HUES6 (cell line): ENCODE data around the gene STAU1.
"Not testable (repeated sequence)": the region's sequence is repeated elsewhere in the genome, so short reads cannot be mapped to it uniquely, and the experiment has no call there.

Experiments used
- H3K27ac ChIP-seq: 2 replicates; pipeline ENCODE4 v1.7.0; 2013; ENCODE audit warnings: low read depth, mild to moderate bottlenecking, low read length, inconsistent platforms
- H3K27me3 ChIP-seq: 2 replicates; pipeline ENCODE4 v1.6.1; 2013; ENCODE audit warnings: low read length; ENCODE audit not compliant: control insufficient read depth, insufficient read depth
- H3K36me3 ChIP-seq: 2 replicates; pipeline ENCODE4 v1.6.1; 2013; ENCODE audit warnings: low read length; ENCODE audit not compliant: control insufficient read depth, insufficient read depth
- H3K4me1 ChIP-seq: 2 replicates; pipeline ENCODE4 v1.6.1; 2013; ENCODE audit warnings: low read length; ENCODE audit not compliant: control insufficient read depth, insufficient read depth
- H3K4me3 ChIP-seq: 2 replicates; pipeline ENCODE4 v1.5.1; 2013; ENCODE audit warnings: low read depth, low read length
- H3K9ac ChIP-seq: one replicate; pipeline ENCODE4 v1.6.1; 2013; ENCODE audit warnings: mild to moderate bottlenecking, low read length
- H3K9me3 ChIP-seq: 2 replicates; pipeline ENCODE4 v1.6.1; 2013; ENCODE audit warnings: low read depth, low read length; ENCODE audit not compliant: control insufficient read depth, insufficient read depth

The STAU1 gene

DNA sequence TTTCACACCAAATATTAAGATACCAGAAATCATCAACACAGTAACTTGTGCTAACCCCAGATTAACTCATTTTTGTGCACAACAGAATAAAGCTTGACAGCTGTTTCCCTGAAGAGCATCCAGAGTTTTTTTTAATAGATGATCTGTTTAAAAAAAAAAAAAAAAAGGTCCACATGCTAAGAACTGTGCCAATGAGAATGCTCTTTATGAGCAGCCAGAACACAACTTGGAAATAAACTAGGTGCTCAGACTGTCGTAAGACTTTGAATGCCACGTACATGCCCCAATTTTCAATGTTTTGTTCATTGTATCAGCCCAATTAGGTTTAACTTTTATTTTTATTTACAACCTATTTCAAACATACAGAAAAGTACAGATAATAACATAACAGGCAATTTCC lies 47.3 kb downstream of the STAU1 start:
- Histone ChIP-seq H3K9ac (no peak overlapping the region), H3K27ac (no peak overlapping the region), H3K9me3 (no peaks in the 10 kb centered on the region), H3K36me3 (peaks cover 38% of the 10 kb centered on the region), H3K27me3 (no peaks in the 10 kb centered on the region), H3K4me3 (no peak overlapping the region), H3K4me1 (no peaks in the 10 kb centered on the region)

DNA sequence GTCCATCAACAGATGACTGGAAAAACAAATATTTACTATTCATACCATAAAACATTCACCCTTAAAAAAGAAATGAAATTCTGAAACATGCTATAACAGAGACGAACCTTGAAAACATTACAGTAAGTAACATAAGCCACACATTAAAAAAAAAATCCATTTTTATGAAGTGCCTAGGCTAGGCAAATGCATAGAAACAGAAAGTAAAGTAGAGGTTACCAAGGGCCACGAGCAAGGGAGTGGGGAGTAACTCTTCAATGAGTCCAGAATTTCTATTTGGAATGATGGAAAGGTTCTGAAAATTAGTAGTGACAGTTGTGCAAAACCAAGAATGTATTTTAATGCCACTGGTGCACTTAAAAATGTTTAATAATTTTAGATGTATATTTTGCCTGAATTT lies 47.7 kb downstream of the STAU1 start:
- H3K9me3 ChIP-seq, result no peaks in the 10 kb centered on the region
- H3K4me3 ChIP-seq, result no peak overlapping the region
- H3K4me1 ChIP-seq, result no peaks in the 10 kb centered on the region
- H3K9ac ChIP-seq, result no peak overlapping the region
- no peaks in the 10 kb centered on the region for H3K27me3 ChIP-seq
- peaks cover 42% of the 10 kb centered on the region for H3K36me3 ChIP-seq
- no peak overlapping the region for H3K27ac ChIP-seq

DNA sequence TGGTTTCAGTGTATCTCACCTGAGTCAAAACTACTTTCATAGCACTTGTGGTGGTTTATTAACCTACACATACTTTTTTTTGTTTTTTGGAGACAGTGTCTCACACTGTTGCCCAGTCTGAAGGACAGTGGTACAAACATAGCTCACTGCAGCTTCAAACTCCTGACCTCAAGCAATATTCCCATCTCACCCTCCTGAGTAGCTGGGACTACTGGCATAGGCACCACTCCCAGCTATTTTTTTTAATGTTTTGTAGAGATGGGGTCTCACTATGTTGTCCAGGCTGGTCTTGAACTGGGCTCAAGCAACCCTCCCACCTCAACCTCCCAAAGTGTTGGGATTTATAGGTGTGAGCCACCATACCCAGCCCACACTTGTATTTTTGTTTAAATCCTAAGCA lies 49.7 kb downstream of the STAU1 start:
- Histone ChIP-seq H3K9ac (no peak overlapping the region), H3K36me3 (peaks cover 44% of the 10 kb centered on the region), H3K9me3 (no peaks in the 10 kb centered on the region), H3K27ac (no peak overlapping the region), H3K27me3 (no peaks in the 10 kb centered on the region), H3K4me3 (no peak overlapping the region), H3K4me1 (no peaks in the 10 kb centered on the region)

- Histone ChIP-seq H3K27ac (no peak overlapping the region), H3K36me3 (peaks cover 47% of the 10 kb centered on the region)
Measured at GRCh38 chr20:49136817-49137571, 51.1 kb downstream of the STAU1 start.

GRCh38 chr20:49134797-49135196 lies 53.3 kb downstream of the STAU1 start:
- H3K27me3 ChIP-seq, H3K27ac ChIP-seq, H3K9me3 ChIP-seq, H3K9ac ChIP-seq, H3K4me3 ChIP-seq, H3K4me1 ChIP-seq: not testable (repeated sequence)
- H3K36me3 ChIP-seq, result peaks cover 55% of the 10 kb centered on the region

More at GRCh38 chr20:49136817-49137571, 51.1 kb downstream of the STAU1 start:
- H3K27me3 ChIP-seq, result no peaks in the 10 kb centered on the region
- H3K4me3 ChIP-seq, result no peak overlapping the region
- no peak overlapping the region for H3K9ac ChIP-seq
- no peaks in the 10 kb centered on the region for H3K4me1 ChIP-seq
- H3K9me3 ChIP-seq, result no peaks in the 10 kb centered on the region

DNA sequence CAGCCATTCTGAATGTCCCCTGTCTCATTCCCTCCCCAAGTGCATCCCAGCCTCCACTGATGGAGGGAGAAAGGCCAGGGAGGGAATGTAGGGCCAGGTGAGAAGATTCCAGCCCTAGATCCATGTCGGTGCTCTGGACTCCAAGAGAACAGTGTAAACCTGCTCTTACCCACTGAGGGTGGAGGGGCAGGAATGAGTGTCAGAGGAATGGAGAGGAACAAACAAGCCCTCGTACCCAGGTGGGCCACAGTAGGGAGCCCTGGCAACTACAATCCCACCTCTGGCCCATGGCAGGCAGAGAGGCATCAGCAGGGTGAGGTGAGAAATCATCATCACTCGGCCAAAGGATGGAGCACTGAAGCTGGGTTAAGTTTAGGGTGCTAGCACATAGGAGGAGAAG lies 54.6 kb downstream of the STAU1 start:
- Histone ChIP-seq H3K4me3 (no peak overlapping the region), H3K27ac (no peak overlapping the region), H3K36me3 (peaks cover 57% of the 10 kb centered on the region), H3K9ac (no peak overlapping the region), H3K9me3 (no peaks in the 10 kb centered on the region), H3K4me1 (no peaks in the 10 kb centered on the region), H3K27me3 (no peaks in the 10 kb centered on the region)

DNA sequence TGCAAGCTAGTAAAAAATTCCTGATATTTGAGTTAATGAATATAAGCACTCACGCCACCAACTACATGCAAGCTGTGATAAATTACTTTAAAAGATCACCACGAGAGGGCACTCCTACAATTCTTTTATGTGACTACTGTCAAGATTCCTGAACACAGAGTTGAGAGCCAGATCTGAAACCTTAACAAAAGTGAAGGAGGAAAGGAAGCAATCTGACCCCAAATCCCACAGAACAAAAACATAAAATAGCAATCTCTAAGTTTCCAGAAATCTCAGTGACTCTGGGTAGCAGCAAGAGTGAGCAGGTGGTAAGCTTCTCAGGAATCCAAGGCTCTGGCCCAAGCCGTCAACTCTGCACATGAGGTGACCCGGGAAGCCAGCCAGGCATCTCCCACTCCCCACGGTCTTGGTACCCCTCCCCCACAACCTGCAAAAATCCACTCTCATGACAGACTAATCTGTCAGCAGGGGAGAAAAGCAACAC lies 55.1 kb downstream of the STAU1 start:
- H3K4me3 ChIP-seq, result no peak overlapping the region
- peaks cover 62% of the 10 kb centered on the region for H3K36me3 ChIP-seq
- H3K4me1 ChIP-seq, result no peaks in the 10 kb centered on the region
- H3K27me3 ChIP-seq, result no peaks in the 10 kb centered on the region
- H3K9ac ChIP-seq, result no peak overlapping the region
- no peaks in the 10 kb centered on the region for H3K9me3 ChIP-seq
- H3K27ac ChIP-seq, result no peak overlapping the region

DNA sequence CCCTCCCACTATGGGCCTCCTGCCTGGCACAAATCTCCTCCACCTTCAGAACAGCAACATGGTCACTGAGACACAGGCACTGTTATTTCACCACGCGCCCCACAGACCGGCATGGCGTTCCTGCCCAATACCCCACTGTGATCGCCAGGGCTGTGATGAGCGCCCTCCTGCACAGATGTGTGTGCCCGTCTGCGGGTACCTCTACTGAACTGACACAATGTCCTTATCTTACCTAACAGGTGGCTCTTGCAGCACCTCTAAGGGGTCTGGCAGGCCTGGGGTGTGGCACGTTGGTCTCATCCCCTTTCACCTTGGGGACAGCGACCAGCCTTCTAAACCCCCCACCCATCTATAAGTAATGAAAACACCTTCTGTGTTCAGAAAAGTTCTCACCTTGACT lies 64.2 kb downstream of the STAU1 start:
- Histone ChIP-seq H3K9ac (no peak overlapping the region), H3K36me3 (peaks cover 76% of the 10 kb centered on the region), H3K27me3 (no peaks in the 10 kb centered on the region)

DNA sequence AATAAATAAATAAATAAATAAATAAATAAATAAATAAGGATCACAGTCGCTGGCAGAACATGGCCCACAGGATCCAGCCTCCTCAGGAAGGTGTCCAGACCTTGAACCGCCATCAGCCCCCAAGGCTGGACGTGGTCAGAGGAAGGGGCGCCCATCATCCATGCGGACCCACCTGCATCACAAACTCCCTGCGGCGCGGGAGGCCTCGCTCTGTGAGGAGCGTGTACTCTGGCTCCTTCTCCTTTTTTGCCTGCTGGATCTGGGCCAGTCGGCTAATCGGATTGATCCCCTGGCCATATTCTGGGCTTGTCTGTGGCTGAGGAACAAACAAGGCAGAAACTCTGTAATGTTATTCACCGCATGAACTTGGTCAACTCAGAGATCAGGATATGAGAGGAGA lies 65.2 kb downstream of the STAU1 start:
- Histone ChIP-seq H3K4me3 (no peak overlapping the region), H3K27me3 (no peaks in the 10 kb centered on the region), H3K27ac (no peak overlapping the region; the same call in 1 of the 2 replicates), H3K9me3 (no peaks in the 10 kb centered on the region), H3K36me3 (peaks cover 79% of the 10 kb centered on the region), H3K4me1 (no peaks in the 10 kb centered on the region), H3K9ac (no peak overlapping the region)

More for the DNA sequence above, 64.2 kb downstream of the STAU1 start:
- no peak overlapping the region for H3K4me3 ChIP-seq
- no peaks in the 10 kb centered on the region for H3K9me3 ChIP-seq
- H3K27ac ChIP-seq, result no peak overlapping the region
- no peaks in the 10 kb centered on the region for H3K4me1 ChIP-seq

GRCh38 chr20:49119988-49120387 lies 68.1 kb downstream of the STAU1 start:
- Histone ChIP-seq H3K36me3 (peaks cover 92% of the 10 kb centered on the region), H3K9ac (no peak overlapping the region), H3K4me3 (no peak overlapping the region), H3K27me3 (no peaks in the 10 kb centered on the region), H3K9me3 (no peaks in the 10 kb centered on the region), H3K4me1 (no peaks in the 10 kb centered on the region), H3K27ac (no peak overlapping the region)

DNA sequence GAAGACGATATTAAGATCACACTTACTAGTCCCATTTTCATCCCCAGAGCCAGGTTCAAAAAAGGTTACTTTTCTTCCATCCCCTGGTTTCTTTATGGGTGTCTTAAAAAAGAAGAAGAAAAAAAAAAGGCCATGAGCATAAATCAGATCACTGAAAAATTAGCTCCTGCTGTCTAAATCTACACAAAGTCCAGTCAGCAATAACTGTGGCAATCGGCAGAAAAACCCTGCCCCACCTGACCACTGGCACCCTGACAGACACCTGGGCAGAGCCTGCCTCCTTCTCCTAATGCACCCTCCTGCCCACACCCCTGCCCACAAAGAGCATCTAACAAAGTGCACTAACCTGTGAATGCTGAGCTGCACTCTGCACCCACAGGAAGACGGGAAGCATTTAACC lies 69.8 kb downstream of the STAU1 start:
- Histone ChIP-seq H3K4me1 (no peaks in the 10 kb centered on the region), H3K27ac (no peak overlapping the region), H3K27me3 (no peaks in the 10 kb centered on the region), H3K9me3 (no peaks in the 10 kb centered on the region), H3K4me3 (no peak overlapping the region), H3K36me3 (peaks cover 93% of the 10 kb centered on the region), H3K9ac (no peak overlapping the region)
